ENCODE results near the gene RSL1D1. TPM values are rescaled to one million over a fixed set of nuclear protein-coding genes. Genes with fewer than 3 reads are reported as not detected.
"Not testable (repeated sequence)": the region's sequence is repeated elsewhere in the genome, so short reads cannot be mapped to it uniquely, and the experiment has no call there.

Gene RSL1D1
- total RNA-seq, 2 donors from 2014 or later = 89.5 to 99.3 TPM

- Histone ChIP-seq H3K27ac (no peak overlapping the region), H3K4me3 (no peak overlapping the region), H3K27me3 (no peaks in the 10 kb centered on the region), H3K9me3 (no peaks in the 10 kb centered on the region), H3K4me1 (no peaks in the 10 kb centered on the region), H3K9ac (ENCODE audit: low read depth in 2 of 2, low read length in 2 of 2) (no peak overlapping the region), H3K36me3 (peaks cover 21% of the 10 kb centered on the region)
- intact Hi-C loops (cut with DNase I) = no loop called here
- TF ChIP-seq, protein P1, sequence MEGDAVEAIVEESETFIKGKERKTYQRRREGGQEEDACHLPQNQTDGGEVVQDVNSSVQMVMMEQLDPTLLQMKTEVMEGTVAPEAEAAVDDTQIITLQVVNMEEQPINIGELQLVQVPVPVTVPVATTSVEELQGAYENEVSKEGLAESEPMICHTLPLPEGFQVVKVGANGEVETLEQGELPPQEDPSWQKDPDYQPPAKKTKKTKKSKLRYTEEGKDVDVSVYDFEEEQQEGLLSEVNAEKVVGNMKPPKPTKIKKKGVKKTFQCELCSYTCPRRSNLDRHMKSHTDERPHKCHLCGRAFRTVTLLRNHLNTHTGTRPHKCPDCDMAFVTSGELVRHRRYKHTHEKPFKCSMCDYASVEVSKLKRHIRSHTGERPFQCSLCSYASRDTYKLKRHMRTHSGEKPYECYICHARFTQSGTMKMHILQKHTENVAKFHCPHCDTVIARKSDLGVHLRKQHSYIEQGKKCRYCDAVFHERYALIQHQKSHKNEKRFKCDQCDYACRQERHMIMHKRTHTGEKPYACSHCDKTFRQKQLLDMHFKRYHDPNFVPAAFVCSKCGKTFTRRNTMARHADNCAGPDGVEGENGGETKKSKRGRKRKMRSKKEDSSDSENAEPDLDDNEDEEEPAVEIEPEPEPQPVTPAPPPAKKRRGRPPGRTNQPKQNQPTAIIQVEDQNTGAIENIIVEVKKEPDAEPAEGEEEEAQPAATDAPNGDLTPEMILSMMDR (IDR thresholded peaks at IDR 0.05) = no peak
- DNase-seq = no peak
These were observed 15.3 kb downstream of the RSL1D1 start for GRCh38 chr16:11835891-11836649.

DNA sequence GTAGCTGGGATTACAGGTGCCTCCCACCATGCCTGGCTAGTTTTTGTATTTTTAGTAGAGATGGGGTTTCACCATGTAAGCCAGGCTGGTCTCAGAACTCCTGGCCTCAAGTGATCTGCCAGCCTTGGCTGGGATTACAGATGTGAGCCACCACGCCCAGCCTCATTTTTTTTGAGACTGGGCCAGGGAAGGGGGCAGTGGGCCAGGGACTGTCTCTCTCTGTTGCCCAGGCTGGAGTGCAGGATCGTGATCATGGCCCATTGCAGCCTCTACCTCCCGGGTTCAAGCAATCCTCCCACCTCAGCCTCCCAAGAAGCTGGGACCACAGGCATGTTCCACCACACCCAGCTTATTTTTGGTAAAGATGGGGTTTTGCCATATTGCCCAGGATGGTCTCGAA lies 16.0 kb downstream of the RSL1D1 start:
- intact Hi-C loops (cut with DNase I) = no loop called here
- no peak for DNase-seq
- H3K27ac ChIP-seq = no peak overlapping the region

DNA sequence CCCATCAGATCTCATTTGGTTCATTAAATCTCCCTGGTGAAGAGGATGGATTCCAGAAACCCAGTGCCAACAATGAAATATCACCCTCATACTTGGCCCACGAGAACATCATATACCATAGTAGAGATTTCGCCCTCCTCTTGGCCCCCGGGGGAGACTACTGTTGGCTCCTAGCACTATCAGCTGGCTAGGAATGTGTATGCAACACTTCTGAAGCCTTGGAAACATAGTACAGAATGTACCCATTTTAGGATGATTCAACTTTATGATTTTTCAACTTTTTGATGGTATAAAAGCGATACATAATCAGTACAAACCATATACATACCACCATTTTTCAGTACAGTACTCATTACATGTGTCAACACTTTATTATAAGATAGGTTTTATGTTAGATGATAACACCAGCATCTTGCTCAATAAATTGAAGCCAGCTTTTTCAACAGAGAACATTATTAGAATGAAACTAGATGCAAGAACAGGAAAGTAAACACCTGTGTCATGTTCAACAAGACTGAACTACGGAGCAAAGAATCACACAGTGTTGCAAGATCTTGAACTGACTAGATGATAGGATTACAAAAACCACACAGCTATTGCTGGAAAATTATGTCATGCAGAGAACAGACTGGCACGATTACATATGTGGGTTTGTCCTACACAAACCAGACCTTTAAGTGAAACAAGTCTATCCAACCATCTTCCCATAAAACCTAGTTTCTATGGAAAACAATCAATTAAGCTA lies 17.2 kb downstream of the RSL1D1 start:
- no peak overlapping the region for H3K27ac ChIP-seq
- TF ChIP-seq, protein P1 (IDR thresholded peaks at IDR 0.05) = no peak
- H3K9ac ChIP-seq (ENCODE audit: low read depth in 2 of 2, low read length in 2 of 2) = no peak overlapping the region
- intact Hi-C loops (cut with DNase I) = no loop called here
- no peak for DNase-seq
- H3K4me3 ChIP-seq = no peak overlapping the region
- no peaks in the 10 kb centered on the region for H3K9me3 ChIP-seq
- no peaks in the 10 kb centered on the region for H3K27me3 ChIP-seq
- H3K36me3 ChIP-seq = peaks cover 13% of the 10 kb centered on the region
- no peaks in the 10 kb centered on the region for H3K4me1 ChIP-seq

More for the DNA sequence above, 16.0 kb downstream of the RSL1D1 start:
- Histone ChIP-seq H3K9me3 (no peaks in the 10 kb centered on the region), H3K36me3 (peaks cover 20% of the 10 kb centered on the region), H3K4me1 (no peaks in the 10 kb centered on the region), H3K9ac (ENCODE audit: low read depth in 2 of 2, low read length in 2 of 2) (no peak overlapping the region), H3K4me3 (no peak overlapping the region), H3K27me3 (no peaks in the 10 kb centered on the region)
- TF ChIP-seq, protein P1 (IDR thresholded peaks at IDR 0.05) = no peak

DNA sequence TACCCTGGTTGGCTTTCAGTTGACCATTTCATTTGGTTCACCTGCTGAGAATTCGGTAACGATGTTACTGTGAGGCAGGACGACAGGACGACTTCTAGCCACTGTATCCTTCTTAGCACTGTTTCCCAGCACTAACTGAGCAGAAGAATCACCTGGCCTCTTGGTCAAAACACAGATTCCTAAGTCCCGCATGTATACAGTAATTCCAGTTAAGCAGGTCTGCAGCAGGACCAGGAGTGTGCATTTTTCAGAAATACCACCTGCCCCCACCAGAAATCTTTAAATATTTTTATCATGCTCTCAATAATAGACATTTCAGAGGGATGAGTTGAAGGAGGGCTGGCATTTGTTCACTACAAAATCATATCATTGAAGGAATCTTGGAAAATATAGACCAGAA lies 22.6 kb downstream of the RSL1D1 start:
- TF ChIP-seq, protein P1 (IDR thresholded peaks at IDR 0.05) = no peak
- Histone ChIP-seq H3K4me3 (no peak overlapping the region), H3K27ac (no peak overlapping the region), H3K4me1 (no peaks in the 10 kb centered on the region), H3K9ac (ENCODE audit: low read depth in 2 of 2, low read length in 2 of 2) (no peak overlapping the region), H3K27me3 (no peaks in the 10 kb centered on the region), H3K36me3 (no peaks in the 10 kb centered on the region), H3K9me3 (no peaks in the 10 kb centered on the region)
- intact Hi-C loops (cut with DNase I) = no loop called here
- no peak for DNase-seq

DNA sequence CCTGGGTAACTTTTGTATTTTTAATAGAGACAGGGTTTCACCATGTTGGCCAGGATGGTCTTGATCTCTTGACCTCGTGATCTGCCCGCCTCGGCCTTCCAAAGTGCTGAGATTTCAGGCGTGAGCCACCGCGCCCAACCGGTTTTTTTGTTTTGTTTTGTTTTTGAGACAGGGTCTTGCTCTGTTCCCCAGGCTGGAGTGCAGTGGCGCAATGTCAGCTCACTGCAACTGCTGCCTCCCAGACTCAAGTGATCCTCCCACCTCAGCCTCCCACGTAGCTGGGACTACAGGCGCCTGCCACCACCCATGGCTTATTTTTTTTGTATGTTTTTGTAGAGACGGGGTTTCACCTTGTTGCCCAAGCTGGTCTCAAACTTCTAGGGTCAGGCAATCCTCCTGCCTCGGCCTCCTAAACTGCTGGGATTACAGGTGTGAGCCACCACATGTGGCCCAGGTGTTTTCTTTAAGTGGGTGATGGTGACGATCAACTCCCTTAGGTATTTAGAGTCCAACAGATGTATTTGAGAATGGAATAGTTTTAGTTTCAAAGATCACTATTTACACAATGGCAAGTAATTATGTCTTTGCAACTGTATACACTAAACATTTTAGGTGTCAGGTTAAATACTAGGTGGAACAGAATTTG lies 25.7 kb downstream of the RSL1D1 start:
- DNase-seq; H3K4me1 ChIP-seq; H3K9ac ChIP-seq (ENCODE audit: low read depth in 2 of 2, low read length in 2 of 2); H3K27ac ChIP-seq; intact Hi-C loops (cut with DNase I); H3K27me3 ChIP-seq; H3K9me3 ChIP-seq; H3K36me3 ChIP-seq; H3K4me3 ChIP-seq: not testable (repeated sequence)
